ENCODE data around the gene NIP7.
"Not testable (repeated sequence)": the region's sequence is repeated elsewhere in the genome, so short reads cannot be mapped to it uniquely, and the experiment has no call there.

Gene NIP7

GRCh38 chr16:69346683-69347082 is 7.1 kb downstream of the NIP7 start:
- DNase-seq = no peak

GRCh38 chr16:69348222-69348621 is 8.7 kb downstream of the NIP7 start:
- no peak for DNase-seq

- no peak for DNase-seq
Observed at GRCh38 chr16:69349536-69349935, 10.0 kb downstream of the NIP7 start.

GRCh38 chr16:69350536-69351133 is 11.1 kb downstream of the NIP7 start:
- no peak for DNase-seq

- DNase-seq = no peak
Observed at GRCh38 chr16:69351309-69352027, 11.9 kb downstream of the NIP7 start, which contains the start of gene TMED6. TMED6 (minus strand) TSS chr16:69351786; CDS start chr16:69351753, 33 bp downstream.

GRCh38 chr16:69360070-69360469 is 20.5 kb downstream of the NIP7 start:
- not testable (repeated sequence) for DNase-seq

- no peak for DNase-seq
Observed at GRCh38 chr16:69363281-69363717, 23.7 kb downstream of the NIP7 start.

- no peak for DNase-seq
Observed at GRCh38 chr16:69364088-69364487, 24.5 kb downstream of the NIP7 start.

GRCh38 chr16:69365901-69366300 is 26.3 kb downstream of the NIP7 start:
- DNase-seq = no peak

GRCh38 chr16:69366431-69366830 is 26.9 kb downstream of the NIP7 start:
- no peak for DNase-seq

- DNase-seq = no peak
Observed at GRCh38 chr16:69367980-69368379, 28.4 kb downstream of the NIP7 start.

GRCh38 chr16:69368866-69369265 is 29.3 kb downstream of the NIP7 start:
- no peak for DNase-seq

GRCh38 chr16:69371564-69371963 is 32.0 kb downstream of the NIP7 start:
- no peak for DNase-seq

- no peak for DNase-seq
Observed at GRCh38 chr16:69373019-69373418, 33.4 kb downstream of the NIP7 start.

GRCh38 chr16:69376393-69377059 is 37.0 kb downstream of the NIP7 start:
- no peak for DNase-seq

- no peak for DNase-seq
Observed at GRCh38 chr16:69378036-69378435, 38.5 kb downstream of the NIP7 start.

GRCh38 chr16:69378760-69379159 is 39.2 kb downstream of the NIP7 start:
- DNase-seq = no peak

GRCh38 chr16:69381231-69381630 is 41.7 kb downstream of the NIP7 start:
- DNase-seq = no peak

- no peak for DNase-seq
Observed at GRCh38 chr16:69382421-69382820, 42.8 kb downstream of the NIP7 start.

GRCh38 chr16:69384974-69385373 is 45.4 kb downstream of the NIP7 start:
- no peak for DNase-seq

GRCh38 chr16:69386596-69386995 is 47.0 kb downstream of the NIP7 start:
- DNase-seq = no peak

All from NCI-H446 treated with DMSO at 0.1 percent for 48 hours (cell line).